ENCODE data around the gene OR13C2. TPM values are rescaled to one million over a fixed set of nuclear protein-coding genes. Genes with fewer than 3 reads are reported as not detected.

The OR13C2 gene
- not detected in 2 replicates for total RNA-seq

GRCh38 chr9:104605527-104605926 lies at the start of gene OR13C2:
TSS of gene OR13C2 (minus strand) at chr9:104605627. CDS start at chr9:104605627, 0 bp downstream.

GRCh38 chr9:104618104-104618503 lies 12.7 kb upstream of the OR13C2 start, which contains the start of gene OR13C9:
TSS of gene OR13C9 (minus strand) at chr9:104618204. CDS start at chr9:104618204, 0 bp downstream.

GRCh38 chr9:104599313-104599712 lies 6.1 kb downstream of the OR13C2 start, which contains the start of gene OR13C5:
TSS of gene OR13C5 (minus strand) at chr9:104599413. CDS start at chr9:104599413, 0 bp downstream.

GRCh38 chr9:104568868-104569267 lies 36.6 kb downstream of the OR13C2 start, which contains the start of gene OR13C8:
TSS of gene OR13C8 (plus strand) at chr9:104569168. CDS start at chr9:104569168, 0 bp downstream.

Other genes with a start within 250 kb of the OR13C2 start
- gene OR13F1, start 101.4 kb downstream of the OR13C2 start, total RNA-seq = not detected in 2 replicates
- not detected in 2 replicates for gene OR13C4, start 78.4 kb downstream of the OR13C2 start, total RNA-seq
- not detected in 2 replicates for gene OR13C3, start 68.8 kb downstream of the OR13C2 start, total RNA-seq
- gene OR13C8, start 36.5 kb downstream of the OR13C2 start, total RNA-seq = not detected in 2 replicates
- not detected in 2 replicates for gene OR13C5, start 6.2 kb downstream of the OR13C2 start, total RNA-seq
- not detected in 2 replicates for gene OR13C9, start 12.6 kb upstream of the OR13C2 start, total RNA-seq
- gene OR13D1, start 88.9 kb upstream of the OR13C2 start, total RNA-seq = not detected in 2 replicates
- gene NIPSNAP3A, start 142.1 kb upstream of the OR13C2 start, total RNA-seq = 20.8 and 21.7 TPM in 2 replicates
- gene NIPSNAP3B, start 158.5 kb upstream of the OR13C2 start, total RNA-seq = 0.17 and 1.2 TPM in 2 replicates